Inferior parietal cortex (tissue), 1 donor: ENCODE results near the gene SCLY.
"Not testable (repeated sequence)": the region's sequence is repeated elsewhere in the genome, so short reads cannot be mapped to it uniquely, and the experiment has no call there.

Experiments
- DNase-seq: peaks from one replicate; pipeline ENCODE4 v3.0.0-alpha.2; 2016; ENCODE audit errors: extremely low spot score

Gene SCLY

GRCh38 chr2:238108423-238109183, 47.8 kb downstream of the SCLY start:
- DNase-seq: no peak

DNA sequence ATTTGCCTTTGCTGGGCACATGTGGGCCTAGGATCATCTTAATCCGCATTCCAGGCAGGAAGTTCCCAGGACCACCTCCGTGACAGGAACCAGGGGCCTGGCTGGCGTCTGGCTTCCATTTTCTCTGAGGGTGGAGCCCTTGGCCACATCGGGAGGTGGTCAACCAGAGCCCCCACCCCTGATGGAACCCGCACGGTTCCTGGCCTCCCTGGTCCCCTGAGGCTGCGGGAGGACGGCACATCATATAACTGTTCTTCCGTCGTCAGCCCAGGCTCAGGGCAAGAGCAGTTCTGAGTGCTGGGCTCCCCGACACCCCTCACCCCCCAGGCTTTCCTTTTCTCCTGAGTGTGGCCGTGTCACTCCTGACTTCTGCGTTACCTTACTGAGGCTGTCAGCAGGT, 52.8 kb downstream of the SCLY start:
- DNase-seq: no peak

- DNase-seq: no peak
These were observed 53.6 kb downstream of the SCLY start for GRCh38 chr2:238114331-238114841.

DNA sequence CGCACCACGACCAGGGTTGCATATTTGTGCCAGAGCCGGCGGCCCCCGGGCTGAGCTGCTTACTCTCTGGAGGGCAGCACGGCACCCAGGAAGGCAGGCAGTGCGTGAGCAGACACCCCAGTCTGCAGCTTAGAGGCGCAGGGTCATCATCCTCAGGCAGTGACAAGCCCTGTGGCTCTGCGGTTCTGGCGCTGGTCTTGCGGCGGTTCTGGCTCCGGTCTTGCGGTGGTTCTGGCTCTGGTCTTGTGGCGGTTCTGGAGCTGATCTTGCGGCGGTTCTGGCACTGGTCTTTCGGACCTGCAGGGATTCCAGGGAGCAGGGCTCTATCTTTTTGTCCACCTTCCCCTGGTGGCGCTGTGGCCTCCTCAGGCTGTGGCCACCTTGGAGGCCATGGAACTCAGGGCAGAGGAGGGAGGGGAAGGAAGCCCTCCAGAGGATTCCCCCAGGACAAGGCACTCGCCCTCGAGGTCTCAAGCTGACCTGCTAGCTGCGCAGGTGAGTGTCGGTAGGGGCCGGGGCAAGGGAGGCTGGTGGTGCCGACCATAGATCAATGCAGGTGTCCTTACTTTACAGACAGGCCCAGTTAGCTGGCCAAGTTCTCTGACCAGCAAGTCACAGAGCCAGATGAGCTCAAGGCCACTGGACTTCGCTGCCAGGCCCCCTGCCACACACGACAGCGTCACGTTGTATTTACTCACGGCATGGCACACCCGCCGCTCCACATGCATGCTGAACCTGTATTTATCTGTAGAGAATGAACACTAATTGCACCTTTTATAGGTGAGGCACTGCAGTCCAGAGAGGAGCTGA, 54.3 kb downstream of the SCLY start:
- no peak for DNase-seq

GRCh38 chr2:238115709-238116108, 54.9 kb downstream of the SCLY start:
- not testable (repeated sequence) for DNase-seq

GRCh38 chr2:238116298-238117198, 55.7 kb downstream of the SCLY start:
- no peak for DNase-seq

DNA sequence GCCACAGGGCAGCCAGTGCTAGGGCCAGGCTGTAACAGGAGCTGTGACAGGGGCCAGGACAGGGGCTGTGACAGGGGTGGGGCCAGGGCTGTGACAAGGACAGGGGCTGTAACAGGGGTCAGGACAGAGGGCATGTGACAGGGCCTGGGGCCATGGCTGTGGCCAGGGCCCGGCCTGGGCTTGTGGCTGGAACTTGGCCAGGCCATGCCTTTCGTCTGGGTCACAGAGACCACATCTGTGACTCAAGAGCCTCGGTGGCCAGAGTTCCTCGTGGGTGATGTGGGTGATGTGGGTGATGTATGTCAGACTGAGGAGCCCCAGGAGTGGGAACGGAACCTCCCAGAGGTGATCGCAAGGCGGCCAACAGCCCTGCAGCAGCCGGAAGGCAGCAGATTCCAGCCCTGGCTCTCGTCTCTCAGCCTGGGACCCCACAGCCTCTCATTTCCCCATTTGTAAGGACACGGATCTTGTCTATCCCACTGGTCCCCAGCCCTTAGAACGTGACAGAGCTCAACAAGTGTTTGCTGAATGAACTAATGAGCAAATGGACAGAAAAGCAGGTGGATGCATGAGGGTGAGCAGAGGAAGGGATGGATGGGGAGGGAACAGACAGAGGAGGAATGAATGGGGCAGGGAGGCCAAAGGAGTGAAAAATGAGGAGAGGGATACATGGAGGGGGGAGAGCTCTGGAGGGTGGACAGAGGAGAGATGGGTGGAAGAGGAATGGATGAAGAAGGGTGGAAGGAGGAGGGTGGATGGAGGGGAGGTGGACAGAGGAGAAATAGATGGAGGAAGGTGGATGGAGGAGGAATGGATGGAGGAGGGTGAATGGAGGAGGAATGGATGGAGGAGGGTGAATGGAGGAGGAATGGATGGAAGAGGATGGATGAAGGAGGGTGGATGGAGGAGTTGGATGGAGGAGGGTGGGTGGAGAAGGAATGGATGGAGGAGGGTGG, 56.7 kb downstream of the SCLY start:
- DNase-seq: no peak

GRCh38 chr2:238119756-238120462, 59.1 kb downstream of the SCLY start:
- DNase-seq: no peak

DNA sequence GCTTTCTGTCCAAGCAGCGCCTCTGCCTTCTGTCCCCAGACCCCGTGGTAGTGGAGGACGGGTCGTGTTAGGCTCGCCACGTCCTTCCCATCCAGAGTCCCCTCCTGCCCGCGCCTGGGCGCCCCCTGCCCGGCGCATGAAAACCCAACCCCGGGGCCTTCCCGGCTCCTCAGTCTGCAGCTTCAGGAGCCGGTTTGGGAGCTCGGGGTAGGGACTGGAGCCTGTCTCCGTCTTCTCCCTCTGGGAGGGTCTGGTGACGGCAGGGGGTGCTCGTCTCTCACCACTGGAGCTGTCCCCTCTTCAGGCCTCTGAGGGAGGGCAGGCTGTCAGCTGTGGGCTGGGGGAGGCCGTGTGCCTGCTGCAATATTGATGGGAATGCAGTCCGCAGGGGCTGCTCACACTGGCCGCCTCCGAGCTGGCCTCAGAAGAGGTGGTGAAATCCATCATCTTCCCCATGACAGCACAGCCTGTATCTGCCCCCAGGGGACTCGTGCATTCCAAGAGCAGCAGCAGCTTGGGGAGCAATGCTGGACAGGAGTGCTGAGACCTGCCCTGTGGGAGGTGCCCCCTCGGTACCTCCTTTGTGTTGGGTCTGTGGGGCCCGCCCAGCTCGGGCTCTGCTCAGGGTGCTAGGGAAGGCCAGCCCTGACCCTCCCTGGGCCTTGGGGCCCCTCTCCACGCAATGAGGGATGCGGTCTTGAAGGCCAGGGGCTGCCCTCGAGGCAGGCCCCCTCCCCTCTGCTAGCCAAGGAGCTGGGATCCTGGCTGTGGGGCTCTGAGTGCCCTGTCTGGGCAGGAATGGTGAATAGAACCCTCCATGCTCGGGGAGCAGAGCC, 59.9 kb downstream of the SCLY start:
- DNase-seq: no peak

DNA sequence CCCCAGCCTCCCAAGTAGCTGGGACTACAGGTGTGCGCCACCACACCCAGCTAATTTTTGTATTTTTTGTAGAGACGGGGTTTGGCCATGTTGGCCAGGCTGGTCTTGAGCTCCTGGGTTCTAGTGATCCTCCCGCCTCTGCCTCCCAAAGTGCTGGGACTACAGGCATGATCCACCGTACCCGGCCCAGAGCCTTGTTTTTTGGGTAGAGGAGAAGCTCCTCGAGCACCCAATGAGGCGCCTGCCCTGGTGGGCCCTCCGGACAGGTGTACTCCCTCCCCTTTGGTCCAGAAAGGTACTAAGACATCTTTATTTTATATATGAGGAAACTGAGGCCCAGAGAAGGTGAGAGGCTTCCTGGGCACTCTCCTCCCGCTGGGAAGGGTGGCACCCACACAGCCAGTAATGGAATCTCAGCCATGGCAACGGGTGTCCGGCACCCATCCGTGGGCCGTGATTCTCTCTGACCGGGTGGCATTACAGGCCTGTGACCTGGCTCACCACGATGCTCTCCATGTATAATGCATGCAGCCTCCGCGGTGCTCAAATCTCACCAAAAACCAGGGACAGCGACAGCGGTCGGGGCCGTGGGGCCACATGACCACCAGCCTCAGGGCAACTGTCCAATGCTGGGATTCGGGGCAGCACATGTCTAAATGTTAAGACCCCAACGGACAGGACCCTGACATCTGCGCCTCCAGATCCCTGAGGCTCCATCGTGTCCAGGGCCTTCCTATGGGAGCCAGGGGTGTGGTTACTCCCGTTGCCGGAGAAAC, 60.9 kb downstream of the SCLY start:
- DNase-seq: no peak

- no peak for DNase-seq
These were observed 61.8 kb downstream of the SCLY start for GRCh38 chr2:238122287-238123217.

GRCh38 chr2:238123218-238123971, 62.6 kb downstream of the SCLY start:
- DNase-seq: no peak

DNA sequence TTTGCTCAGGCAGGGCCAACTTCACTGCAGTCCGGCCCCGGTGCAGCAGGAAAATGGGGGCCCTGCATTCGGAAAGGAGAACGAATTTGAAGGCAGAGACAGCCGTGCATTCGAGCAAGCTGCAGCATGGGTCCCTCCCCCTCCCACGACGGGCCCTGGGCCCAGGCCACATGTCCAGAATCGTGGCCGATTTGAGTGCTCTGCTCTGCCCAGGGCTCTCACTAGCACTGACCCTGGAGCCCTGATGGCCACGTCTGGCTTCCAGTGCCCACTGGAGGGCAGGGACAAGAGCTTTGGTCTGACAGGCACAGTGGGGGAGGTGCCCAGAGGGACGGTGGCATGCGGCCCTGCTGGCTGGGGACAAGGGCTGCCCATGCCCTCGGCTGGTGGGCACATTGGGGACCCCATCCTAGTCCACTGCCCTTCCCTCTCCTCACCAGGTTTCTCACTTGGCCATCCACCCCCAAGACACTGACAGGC, 63.2 kb downstream of the SCLY start:
- no peak for DNase-seq

DNA sequence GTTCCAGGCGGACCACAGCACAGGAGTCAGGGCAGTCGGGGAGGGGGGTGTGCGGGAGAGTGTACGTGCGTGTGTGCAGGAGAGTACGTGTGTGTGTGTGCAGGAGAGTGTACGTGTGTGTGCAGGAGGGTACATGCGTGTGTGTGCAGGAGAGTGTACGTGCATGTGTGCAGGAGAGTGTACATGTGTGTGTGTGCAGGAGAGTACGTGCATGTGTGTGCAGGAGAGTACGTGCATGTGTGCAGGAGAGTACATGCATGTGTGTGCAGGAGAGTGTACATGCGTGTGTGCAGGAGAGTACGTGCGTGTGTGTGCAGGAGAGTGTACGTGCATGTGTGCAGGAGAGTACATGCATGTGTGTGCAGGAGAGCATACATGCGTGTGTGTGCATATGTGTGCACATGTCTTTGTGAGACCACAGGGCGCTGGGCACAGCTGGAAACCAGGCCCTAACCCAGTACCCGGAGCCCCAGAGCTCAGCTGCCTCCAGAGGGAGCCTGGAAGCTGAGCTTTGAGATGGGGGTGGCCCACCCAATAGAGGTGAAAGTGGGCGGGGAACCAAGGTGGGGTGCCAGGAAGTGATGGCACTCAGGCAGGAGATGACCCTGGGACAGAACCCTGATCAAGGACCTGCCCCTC, 63.8 kb downstream of the SCLY start:
- DNase-seq: no peak

DNA sequence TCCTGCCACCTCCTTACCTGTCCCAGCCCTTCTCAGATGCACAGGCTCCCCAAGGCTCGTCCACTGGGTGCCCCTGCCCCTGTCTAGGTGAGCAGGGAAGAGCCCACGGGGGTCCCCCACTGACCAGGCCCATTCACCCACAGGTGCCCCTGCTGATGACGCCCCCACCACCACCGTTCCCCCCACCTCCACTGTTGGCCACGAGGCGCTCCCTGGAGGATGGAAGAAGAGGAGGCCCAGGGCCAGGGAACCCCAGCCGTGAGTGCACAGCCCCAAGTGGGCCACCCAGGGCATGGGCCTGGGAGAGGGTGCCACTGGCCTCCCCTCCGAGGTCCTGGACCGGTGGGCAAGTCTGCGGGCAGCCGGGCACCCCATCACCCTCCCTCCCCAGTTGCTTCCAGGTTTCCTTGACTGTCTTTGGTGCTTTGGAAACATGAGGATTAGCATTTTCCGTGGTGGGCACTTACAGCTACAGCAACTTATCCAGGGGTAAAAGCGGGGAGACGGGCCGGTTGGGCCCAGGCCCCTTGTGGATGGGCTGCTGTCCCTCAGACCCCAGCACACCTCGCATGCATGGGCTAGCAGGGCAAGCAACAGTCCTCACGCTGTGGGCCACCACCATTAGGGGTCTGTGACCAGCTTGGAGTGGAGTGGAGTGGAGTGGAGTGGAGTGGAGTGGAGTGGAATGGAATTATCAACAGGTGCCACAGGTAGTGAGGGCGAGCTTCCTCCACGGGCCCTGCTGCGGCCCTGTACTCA, 64.5 kb downstream of the SCLY start:
- DNase-seq: no peak
